H1 (cell line): ENCODE measurements around the gene TRIM56. TPM values are rescaled to one million over a fixed set of nuclear protein-coding genes. Genes with fewer than 3 reads are reported as not detected.

ENCODE experiments used
- CTCF ChIA-PET: fragments of 300-600 bp; sonication (Branson Sonifier 250); formaldehyde crosslinking; loops from one replicate; lab custom pipeline; 2021; ENCODE audit not compliant: partially characterized antibody; lab: Charles Lee
- POLR2A ChIA-PET: fragments of 300-600 bp; sonication (Branson Sonifier 250); formaldehyde crosslinking; loops from one replicate; lab custom pipeline; 2021; ENCODE audit warnings: inconsistent platforms; ENCODE audit not compliant: partially characterized antibody; lab: Charles Lee
- DNase-seq, 2 experiments: peaks; one replicate each; pipeline versions ENCODE4 v3.0.0 to v3.0.0-alpha.2; 2010 to 2022; ENCODE audit warnings: low spot score in 2 of 2, low read depth in 1 of 2, mixed read lengths in 1 of 2
- FAIRE-seq: peaks from 2 replicates; lab custom pipeline; 2011; peaks lifted over from hg19 to GRCh38; lab: Jason Lieb, UNC
- H2AFZ ChIP-seq: 2 replicates; pipeline ENCODE4 v1.8.1; 2012; ENCODE audit warnings: low read length, inconsistent platforms
- H2AK5ac ChIP-seq: 2 replicates; pipeline ENCODE4 v1.6.1; 2013; ENCODE audit warnings: low read depth, low read length
- H2BK120ac ChIP-seq: replicated peaks from 2 replicates; pipeline ENCODE3; 2013; ENCODE audit warnings: low read depth, low read length, inconsistent platforms
- H2BK12ac ChIP-seq: 2 replicates; pipeline ENCODE4 v1.6.1; 2013; ENCODE audit warnings: low read depth, low read length
- H2BK15ac ChIP-seq: 2 replicates; pipeline ENCODE4 v1.6.1; 2013; ENCODE audit warnings: low read length
- H2BK20ac ChIP-seq: 2 replicates; pipeline ENCODE4 v1.6.1; 2013; ENCODE audit warnings: low read length
- H2BK5ac ChIP-seq: 2 replicates; pipeline ENCODE4 v1.6.1; 2013; ENCODE audit warnings: low read depth, low read length
- H3K14ac ChIP-seq: 2 replicates; pipeline ENCODE4 v1.6.1; 2013; ENCODE audit warnings: inconsistent platforms; ENCODE audit not compliant: insufficient read length
- H3K18ac ChIP-seq: 2 replicates; pipeline ENCODE4 v1.6.1; 2013; ENCODE audit warnings: low read length; ENCODE audit errors: extremely low read depth
- H3K23ac ChIP-seq: 2 replicates; pipeline ENCODE4 v1.6.1; 2013; ENCODE audit warnings: inconsistent platforms; ENCODE audit not compliant: insufficient read length
- H3K23me2 ChIP-seq: 2 replicates; pipeline ENCODE4 v1.6.1; 2013; ENCODE audit warnings: low read depth, low read length
- H3K27ac ChIP-seq: 2 replicates; pipeline ENCODE4 v1.6.1; 2011; ENCODE audit warnings: low read depth, low read length, inconsistent platforms
- H3K27me3 ChIP-seq, 4 experiments: replicated peaks in 1 of 4; 1 replicate in 1 of 4; 2 replicates in 3 of 4; pipeline versions ENCODE4 v1.6.1 to v1.8.1; 2011 to 2013; ENCODE audit warnings: low read length in 3 of 4, mild to moderate bottlenecking in 3 of 4, inconsistent platforms in 2 of 4, mixed read lengths in 2 of 4, moderate library complexity in 1 of 4; ENCODE audit not compliant: control insufficient read depth in 3 of 4, insufficient read depth in 3 of 4; ENCODE audit errors: extremely low read depth in 1 of 4
- H3K36me3 ChIP-seq, 4 experiments: 2 replicates each; pipeline versions ENCODE4 v1.6.1 to v1.8.1; 2011 to 2013; ENCODE audit warnings: mild to moderate bottlenecking in 4 of 4, low read length in 3 of 4, moderate library complexity in 2 of 4, control low read depth in 1 of 4, inconsistent platforms in 1 of 4; ENCODE audit not compliant: insufficient read depth in 4 of 4, control insufficient read depth in 2 of 4
- H3K4ac ChIP-seq: replicated peaks from 2 replicates; pipeline ENCODE3; 2013; ENCODE audit warnings: low read length, low read depth, mixed read lengths, inconsistent platforms; ENCODE audit not compliant: insufficient read length
- H3K4me1 ChIP-seq, 4 experiments: replicated peaks in 1 of 4; 1 replicate in 1 of 4; 2 replicates in 3 of 4; pipeline versions ENCODE4 v1.6.1 to v1.8.1; 2011 to 2013; ENCODE audit warnings: low read length in 3 of 4, inconsistent platforms in 2 of 4, mixed read lengths in 1 of 4; ENCODE audit not compliant: insufficient read depth in 4 of 4, control insufficient read depth in 3 of 4
- H3K4me2 ChIP-seq, 2 experiments: 2 replicates each; pipeline versions ENCODE4 v1.6.1 to v1.8.1; 2011 to 2013; ENCODE audit warnings: low read depth in 2 of 2, low read length in 2 of 2, control low read depth in 1 of 2, inconsistent platforms in 1 of 2, mild to moderate bottlenecking in 1 of 2; ENCODE audit not compliant: insufficient read depth in 1 of 2
- H3K4me3 ChIP-seq, 4 experiments: fragments of 200-600, 300-600 bp in 1 of 4; sonication (generic), shearing (Covaris generic), sonication (Bioruptor Twin) in 1 of 4; 2 replicates each; pipeline versions ENCODE4 v1.5.1 to v1.8.1; 2011 to 2016; ENCODE audit warnings: low read length in 4 of 4, low read depth in 3 of 4, control low read depth in 2 of 4, inconsistent platforms in 2 of 4, mild to moderate bottlenecking in 2 of 4, mixed read lengths in 1 of 4, moderate library complexity in 1 of 4; ENCODE audit not compliant: insufficient read depth in 2 of 4; ENCODE audit errors: extremely low read depth in 1 of 4
- H3K56ac ChIP-seq: replicated peaks from 2 replicates; pipeline ENCODE3; 2013; ENCODE audit warnings: low read depth, mild to moderate bottlenecking, mixed read lengths, low read length, inconsistent platforms; ENCODE audit not compliant: insufficient read length
- H3K79me1 ChIP-seq: 2 replicates; pipeline ENCODE4 v1.6.1; 2013; ENCODE audit warnings: low read depth, low read length, control low read depth
- H3K79me2 ChIP-seq, 2 experiments: 2 replicates each; pipeline versions ENCODE4 v1.6.1 to v1.8.1; 2012 to 2013; ENCODE audit warnings: low read length in 2 of 2, mild to moderate bottlenecking in 2 of 2, inconsistent platforms in 1 of 2; ENCODE audit not compliant: insufficient read depth in 2 of 2, control insufficient read depth in 1 of 2
- H3K9ac ChIP-seq, 4 experiments: replicated peaks in 1 of 4; 1 replicate in 1 of 4; 2 replicates in 3 of 4; pipeline versions ENCODE4 v1.6.1 to v1.8.1; 2011 to 2013; ENCODE audit warnings: low read depth in 3 of 4, low read length in 3 of 4, control low read depth in 2 of 4, mild to moderate bottlenecking in 2 of 4, moderate library complexity in 2 of 4, inconsistent platforms in 1 of 4; ENCODE audit errors: extremely low read depth in 1 of 4
- H3K9me3 ChIP-seq, 2 experiments: 2 replicates each; pipeline versions ENCODE4 v1.6.1 to v1.8.1; 2012 to 2013; ENCODE audit warnings: mild to moderate bottlenecking in 2 of 2, moderate library complexity in 2 of 2, control low read depth in 1 of 2, inconsistent platforms in 1 of 2, low read depth in 1 of 2, low read length in 1 of 2, mixed read lengths in 1 of 2; ENCODE audit not compliant: insufficient read depth in 2 of 2
- H4K20me1 ChIP-seq, 2 experiments: replicated peaks in 1 of 2; 2 replicates each; pipeline versions ENCODE3 to v1.8.1; 2011 to 2013; ENCODE audit warnings: inconsistent platforms in 2 of 2, low read length in 2 of 2, mild to moderate bottlenecking in 1 of 2; ENCODE audit not compliant: insufficient read depth in 2 of 2, control insufficient read depth in 1 of 2
- H4K5ac ChIP-seq: 2 replicates; pipeline ENCODE4 v1.6.1; 2013; ENCODE audit warnings: low read length, low read depth, mixed read lengths, inconsistent platforms; ENCODE audit not compliant: insufficient read length
- H4K8ac ChIP-seq: 2 replicates; pipeline ENCODE4 v1.8.0; 2013; ENCODE audit warnings: mild to moderate bottlenecking, moderate library complexity, low read length, inconsistent platforms; ENCODE audit not compliant: insufficient read depth; ENCODE audit errors: extremely low read depth
- H4K91ac ChIP-seq: replicated peaks from 2 replicates; pipeline ENCODE3; 2013; ENCODE audit warnings: low read length, mixed read lengths, inconsistent platforms; ENCODE audit not compliant: insufficient read length
- EP300 ChIP-seq, 2 experiments: IDR thresholded peaks; 1 replicate in 1 of 2; 2 replicates in 1 of 2; pipeline ENCODE4 v1.6.1; 2011 to 2012; ENCODE audit warnings: low read depth in 2 of 2, low read length in 2 of 2, mild to moderate bottlenecking in 2 of 2, borderline replicate concordance in 1 of 2, inconsistent platforms in 1 of 2, moderate library complexity in 1 of 2
- FOSL1 ChIP-seq: IDR thresholded peaks from 2 replicates; pipeline ENCODE4 v1.6.1; 2011; ENCODE audit warnings: mild to moderate bottlenecking, low read depth, low read length, moderate library complexity; ENCODE audit not compliant: insufficient read depth
- KDM5A ChIP-seq: fragments of 200-600 bp; IDR thresholded peaks from 2 replicates; pipeline ENCODE4 v1.7.1; 2012; ENCODE audit warnings: mild to moderate bottlenecking, low read length, inconsistent platforms, mixed read lengths
- MAFK ChIP-seq: IDR thresholded peaks from 2 replicates; pipeline ENCODE4 v1.6.1; 2012; ENCODE audit warnings: low read depth, mild to moderate bottlenecking, improper control_type of control experiment, low read length
- SRF ChIP-seq: IDR thresholded peaks from 2 replicates; pipeline ENCODE4 v1.6.1; 2011; ENCODE audit warnings: mild to moderate bottlenecking, low read depth, low read length, moderate library complexity
- USF2 ChIP-seq: IDR thresholded peaks from 2 replicates; pipeline ENCODE4 v1.6.1; 2011; ENCODE audit warnings: low read length, improper control_type of control experiment
- WGBS, 2 experiments: shearing (Covaris generic) in 1 of 2; methylation state at CpG; one replicate each; pipeline versions ENCODE4 v1.1.6 to v1.1.7; 2013 to 2015; ENCODE audit warnings: low lambda C conversion rate in 2 of 2, mixed read lengths in 2 of 2, inconsistent platforms in 1 of 2, low coverage in 1 of 2, missing lambda C conversion rate in 1 of 2; ENCODE audit not compliant: insufficient replicate concordance in 2 of 2, insufficient coverage in 1 of 2, insufficient read length in 1 of 2; ENCODE audit errors: extremely low coverage in 1 of 2, missing lambda C conversion rate in 1 of 2; 5-methylcytosine and 5-hydroxymethylcytosine counted together
- polyA plus RNA-seq, 7 experiments: library from polyadenylated mRNA; depleted of rRNA in 3 of 7; stranded (reverse) in 5 of 7; unstranded in 2 of 7; fragments of >200 nt in 5 of 7; fragments of 200-250 nt in 2 of 7; gene quantifications; 1 replicate in 5 of 7; 2 replicates in 1 of 7; 4 replicates in 1 of 7; pipeline versions ENCODE4 v1.2.1 to v1.2.3, GENCODE V29; 2011 to 2013; ENCODE audit warnings: missing spikeins in 2 of 7, mixed read lengths in 2 of 7
- total RNA-seq: library from RNA; stranded (reverse); fragmentation: NEBNext Ultra II Directional; extraction: Animal tissue kit (Norgen Biotek cat#: 25700); gene quantifications from 2 replicates; pipeline ENCODE4 v1.2.1, GENCODE V29; 2021

Gene TRIM56
- total and polyA plus RNA-seq, 2 of the 8 experiments (the other 6 are each of a cell fraction or from before 2014, with no cell fraction given) = 2.0 to 17.5 TPM

- H3K14ac ChIP-seq = no peak overlapping the region
- no peaks in the 10 kb centered on the region for H3K9me3 ChIP-seq
- no peak overlapping the region for H3K4ac ChIP-seq
- H3K79me1 ChIP-seq = no peaks in the 10 kb centered on the region
- H2BK15ac ChIP-seq = no peak overlapping the region
- no peak overlapping the region for H4K5ac ChIP-seq
- no peak overlapping the region for H2AK5ac ChIP-seq
- ChIA-PET CTCF (interaction anchor here (0.5 to 1.9 kb wide), 10 partner anchors 12 to 311 kb away, joined by 3 to 5 read pairs (median 3); partner anchors contain the start of gene SERPINE1), POLR2A (interaction anchor here (2.0 kb wide), 1 partner anchor 12 kb away, joined by 6 read pairs; no protein-coding TSS in a partner anchor)
- H3K23me2 ChIP-seq = no peaks in the 10 kb centered on the region
- no peak for FAIRE-seq
- H2AFZ ChIP-seq = no peak overlapping the region
- no peaks in the 10 kb centered on the region for H4K20me1 ChIP-seq
- H3K9ac ChIP-seq = no peak overlapping the region
- H4K91ac ChIP-seq = no peak overlapping the region
- H2BK20ac ChIP-seq = 0 out of 2 replicates have a peak overlapping the region, but pooled peaks have one; percentile 18
- no peaks in the 10 kb centered on the region for H3K36me3 ChIP-seq
- H3K27ac ChIP-seq = no peak overlapping the region
- H3K18ac ChIP-seq = no peak overlapping the region; the same call in 1 of the 2 replicates
- no peak overlapping the region for H2BK5ac ChIP-seq
- H3K79me2 ChIP-seq = no peaks in the 10 kb centered on the region
- WGBS, 2 experiments = 86% methylated on average over 4 of the region's 5 CpGs; no CpG with 5 or more reads in 1 of the 2 experiments
- H2BK120ac ChIP-seq = no peak overlapping the region
- H3K56ac ChIP-seq = no peak overlapping the region
- no peak overlapping the region for H3K4me3 ChIP-seq
- peaks cover 0 to 7% (median 0%) of the 10 kb centered on the region in 4 experiments; a peak in 1 of 7 replicates for H3K4me1 ChIP-seq
- no peak overlapping the region for H3K4me2 ChIP-seq
- no peaks in the 10 kb centered on the region for H3K27me3 ChIP-seq
- H4K8ac ChIP-seq = no peak overlapping the region
- no peak overlapping the region for H2BK12ac ChIP-seq
- no peak for DNase-seq
- no peak overlapping the region for H3K23ac ChIP-seq
- TF ChIP-seq SRF = no peak
- no peak for TF ChIP-seq KDM5A
- no peak for TF ChIP-seq MAFK
- no peak for TF ChIP-seq EP300 (IDR thresholded peaks at IDR 0.05; ENCODE audit: borderline replicate concordance in 1 of 2, low read depth in 2 of 2, low read length in 2 of 2)
- TF ChIP-seq FOSL1 = no peak
- no peak for TF ChIP-seq USF2
Observed at GRCh38 chr7:101111261-101111660, 26.0 kb downstream of the TRIM56 start.
